Ishikawa (cell line): ENCODE data around the gene MOB3B.

Experiments used
- CEBPB ChIP-seq: IDR thresholded peaks from 2 replicates; pipeline ENCODE4 v1.6.1; 2012
- CREB1 ChIP-seq: IDR thresholded peaks from 2 replicates; pipeline ENCODE4 v1.6.1; 2012; ENCODE audit warnings: low read depth
- EGR1 ChIP-seq: IDR thresholded peaks from 2 replicates; pipeline ENCODE4 v1.6.1; 2012
- EP300 ChIP-seq: IDR thresholded peaks from 2 replicates; pipeline ENCODE4 v1.6.1; 2012; ENCODE audit warnings: borderline replicate concordance
- MAX ChIP-seq: IDR thresholded peaks from 2 replicates; pipeline ENCODE4 v1.6.1; 2012
- NFIC ChIP-seq: IDR thresholded peaks from 2 replicates; pipeline ENCODE4 v1.6.1; 2012
- RAD21 ChIP-seq: IDR thresholded peaks from 2 replicates; pipeline ENCODE4 v1.6.1; 2012; ENCODE audit warnings: low read depth
- REST ChIP-seq: IDR thresholded peaks from 2 replicates; pipeline ENCODE4 v1.6.1; 2012; ENCODE audit warnings: low read depth, mild to moderate bottlenecking
- TAF1 ChIP-seq: IDR thresholded peaks from 2 replicates; pipeline ENCODE4 v1.6.1; 2012; ENCODE audit warnings: low read depth, mild to moderate bottlenecking
- TCF12 ChIP-seq: IDR thresholded peaks from 2 replicates; pipeline ENCODE4 v1.6.1; 2012; ENCODE audit warnings: low read depth
- USF1 ChIP-seq: IDR thresholded peaks from 2 replicates; pipeline ENCODE4 v1.6.1; 2012

- no peak for TF ChIP-seq MAX
- no peak for TF ChIP-seq EGR1
- no peak for TF ChIP-seq RAD21
- TF ChIP-seq REST = no peak
- no peak for TF ChIP-seq CEBPB
- TF ChIP-seq TCF12 = no peak
- TF ChIP-seq EP300 = no peak
- no peak for TF ChIP-seq CREB1
- TF ChIP-seq USF1 = no peak
- no peak for TF ChIP-seq NFIC
- no peak for TF ChIP-seq TAF1
Measured at GRCh38 chr9:27414220-27414761, 115.3 kb downstream of the MOB3B start.
